GM19324 (cell line): ENCODE results near the gene TH.

Experiments used
- ATAC-seq: cut with Tn5 transposase; IDR thresholded peaks from one replicate; pipeline ENCODE4 v1.9.1; 2021; ENCODE audit warnings: mild to moderate bottlenecking, moderate library complexity; ENCODE audit not compliant: unreplicated experiment, low FRiP score

TH gene

GRCh38 chr11:2209370-2209801, 37.8 kb upstream of the TH start:
- ATAC-seq: no peak

- ATAC-seq: no peak
These were observed 37.2 kb upstream of the TH start for GRCh38 chr11:2208691-2209369.

- no peak for ATAC-seq
These were observed 36.4 kb upstream of the TH start for GRCh38 chr11:2207773-2208621.

GRCh38 chr11:2207212-2207611, 35.6 kb upstream of the TH start:
- no peak for ATAC-seq

GRCh38 chr11:2205981-2206690, 34.5 kb upstream of the TH start:
- ATAC-seq: no peak

GRCh38 chr11:2205214-2205720, 33.7 kb upstream of the TH start:
- no peak for ATAC-seq

GRCh38 chr11:2204361-2205213, 33.0 kb upstream of the TH start:
- ATAC-seq: no peak

- no peak for ATAC-seq
These were observed 32.0 kb upstream of the TH start for GRCh38 chr11:2203440-2204259.

- no peak for ATAC-seq
These were observed 31.4 kb upstream of the TH start for GRCh38 chr11:2202900-2203439.

GRCh38 chr11:2202071-2202899, 30.7 kb upstream of the TH start:
- ATAC-seq: no peak

GRCh38 chr11:2201542-2201941, 29.9 kb upstream of the TH start:
- no peak for ATAC-seq

GRCh38 chr11:2200957-2201519, 29.4 kb upstream of the TH start:
- ATAC-seq: no peak

- no peak for ATAC-seq
These were observed 28.9 kb upstream of the TH start for GRCh38 chr11:2200536-2200935.

GRCh38 chr11:2199466-2200341, 28.1 kb upstream of the TH start:
- no peak for ATAC-seq

- no peak for ATAC-seq
These were observed 27.2 kb upstream of the TH start for GRCh38 chr11:2198621-2199365.
